Measurements from ENCODE around the gene PGAP1. TPM values are rescaled to one million over a fixed set of nuclear protein-coding genes. Genes with fewer than 3 reads are reported as not detected.

PGAP1 gene
- total RNA-seq, 2 donors from 2014 or later, result 22.5 to 36.3 TPM

DNA sequence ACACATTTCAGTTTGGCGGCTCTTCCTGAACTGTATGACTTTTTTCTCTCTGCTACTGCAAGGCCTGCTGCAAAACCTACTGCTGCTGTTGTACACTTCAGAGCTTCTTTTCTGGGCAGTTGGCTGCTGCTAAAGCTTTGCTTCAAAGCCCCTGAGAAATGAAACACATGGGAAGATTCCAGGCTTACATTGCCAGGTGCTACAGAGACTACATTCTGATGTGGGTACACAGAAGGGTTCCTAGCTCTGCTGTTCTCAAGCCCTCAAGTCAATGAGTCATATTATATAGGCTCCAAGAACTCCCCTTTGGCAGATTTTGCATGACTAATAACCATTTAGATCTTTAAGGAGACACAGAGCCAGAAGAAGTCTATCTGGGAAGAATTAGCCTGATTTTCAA lies 12.9 kb upstream of the PGAP1 start:
- ATAC-seq (replicated peaks in 1 of 2) (no peak), DNase-seq (no peak)
- Mint-ChIP-seq H3K27me3 (ENCODE audit: low read depth) (peaks cover 7% of the 10 kb centered on the region), H3K27ac (no peak overlapping the region), H3K4me3 (no peak overlapping the region), H3K9me3 (no peaks in the 10 kb centered on the region), H3K36me3 (ENCODE audit: insufficient read depth in 2 of 2) (no peaks in the 10 kb centered on the region), H3K4me1 (ENCODE audit: low read depth) (peaks cover 7% of the 10 kb centered on the region)

- DNase-seq (no peak), ATAC-seq (replicated peaks in 1 of 2) (no peak)
- H3K9me3 Mint-ChIP-seq, result no peaks in the 10 kb centered on the region
- no peaks in the 10 kb centered on the region for H3K36me3 Mint-ChIP-seq (ENCODE audit: insufficient read depth in 2 of 2)
- H3K4me3 Mint-ChIP-seq, result no peak overlapping the region
- no peaks in the 10 kb centered on the region for H3K4me1 Mint-ChIP-seq (ENCODE audit: low read depth)
- no peak overlapping the region for H3K27ac Mint-ChIP-seq
- no peaks in the 10 kb centered on the region for H3K27me3 Mint-ChIP-seq (ENCODE audit: low read depth)
Observed at GRCh38 chr2:196935432-196935831, 8.9 kb upstream of the PGAP1 start.

- H3K9me3 Mint-ChIP-seq, result no peaks in the 10 kb centered on the region
- no peak overlapping the region for H3K4me3 Mint-ChIP-seq
- no peaks in the 10 kb centered on the region for H3K4me1 Mint-ChIP-seq (ENCODE audit: low read depth)
- H3K27ac Mint-ChIP-seq, result no peak overlapping the region
- DNase-seq (no peak), ATAC-seq (replicated peaks in 1 of 2) (no peak)
- H3K36me3 Mint-ChIP-seq (ENCODE audit: insufficient read depth in 2 of 2), result no peaks in the 10 kb centered on the region
- no peaks in the 10 kb centered on the region for H3K27me3 Mint-ChIP-seq (ENCODE audit: low read depth)
Observed at GRCh38 chr2:196934672-196935071, 8.2 kb upstream of the PGAP1 start.

- Mint-ChIP-seq H3K36me3 (ENCODE audit: insufficient read depth in 2 of 2) (peaks cover 0 to 7% of the 10 kb centered on the region in 2 donors), H3K4me3 (no peak overlapping the region), H3K4me1 (ENCODE audit: low read depth) (peaks cover 9% of the 10 kb centered on the region), H3K9me3 (no peaks in the 10 kb centered on the region), H3K27ac (no peak overlapping the region), H3K27me3 (ENCODE audit: low read depth) (no peaks in the 10 kb centered on the region)
- DNase-seq (no peak), ATAC-seq (replicated peaks in 1 of 2) (no peak)
Observed at GRCh38 chr2:196931555-196931954, 5.0 kb upstream of the PGAP1 start.

DNA sequence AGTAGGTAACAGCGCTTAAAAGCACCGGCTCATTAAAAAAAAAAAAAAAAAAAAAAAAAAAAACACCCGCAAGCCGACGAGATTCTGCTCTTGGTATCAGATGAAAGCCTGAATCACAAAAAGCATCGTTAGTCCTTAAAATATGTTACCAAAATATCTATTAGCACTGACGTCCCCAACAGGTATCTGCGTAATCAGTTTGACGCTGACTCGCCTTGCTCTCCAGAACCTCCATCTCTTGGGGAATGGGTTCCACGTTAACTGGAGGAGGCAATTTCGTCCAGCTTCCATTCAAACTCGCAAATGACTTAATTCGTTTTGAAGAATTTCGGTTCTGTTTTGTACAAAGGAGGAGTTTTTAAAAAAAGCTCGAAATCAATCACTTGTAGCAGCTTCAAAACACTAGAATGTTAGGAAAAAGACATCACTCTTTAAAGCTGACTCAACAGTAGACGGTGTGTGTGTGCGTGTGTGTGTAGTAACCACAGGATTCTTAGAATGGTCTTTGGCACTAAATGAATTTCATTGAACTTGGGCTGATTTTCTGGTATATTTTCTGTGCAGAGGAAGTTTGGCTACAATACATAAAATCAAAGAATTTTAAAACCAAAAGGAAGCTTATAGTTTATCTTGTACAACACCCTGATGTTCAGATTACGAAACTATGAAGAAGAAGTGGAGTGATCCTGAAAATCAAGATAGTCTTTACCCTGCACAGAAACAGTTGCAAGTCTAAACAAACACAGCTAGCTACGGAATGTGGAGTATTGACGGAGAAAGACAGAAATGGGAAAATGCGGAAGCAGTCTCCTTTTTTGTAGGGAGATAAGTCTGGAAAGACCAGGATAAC lies 1.1 kb upstream of the PGAP1 start:
- DNase-seq, result peak; percentile 60 to 78
- ATAC-seq (replicated peaks in 1 of 2), result peak; percentile 64 to 69
- Mint-ChIP-seq H3K9me3 (no peaks in the 10 kb centered on the region), H3K36me3 (ENCODE audit: insufficient read depth in 2 of 2) (peaks cover 7 to 18% of the 10 kb centered on the region in 2 donors), H3K4me3 (peak overlapping the region; percentile 98 to 99), H3K27me3 (ENCODE audit: low read depth) (no peaks in the 10 kb centered on the region), H3K4me1 (ENCODE audit: low read depth) (peaks cover 34% of the 10 kb centered on the region), H3K27ac (peak overlapping the region; percentile 97)

DNA sequence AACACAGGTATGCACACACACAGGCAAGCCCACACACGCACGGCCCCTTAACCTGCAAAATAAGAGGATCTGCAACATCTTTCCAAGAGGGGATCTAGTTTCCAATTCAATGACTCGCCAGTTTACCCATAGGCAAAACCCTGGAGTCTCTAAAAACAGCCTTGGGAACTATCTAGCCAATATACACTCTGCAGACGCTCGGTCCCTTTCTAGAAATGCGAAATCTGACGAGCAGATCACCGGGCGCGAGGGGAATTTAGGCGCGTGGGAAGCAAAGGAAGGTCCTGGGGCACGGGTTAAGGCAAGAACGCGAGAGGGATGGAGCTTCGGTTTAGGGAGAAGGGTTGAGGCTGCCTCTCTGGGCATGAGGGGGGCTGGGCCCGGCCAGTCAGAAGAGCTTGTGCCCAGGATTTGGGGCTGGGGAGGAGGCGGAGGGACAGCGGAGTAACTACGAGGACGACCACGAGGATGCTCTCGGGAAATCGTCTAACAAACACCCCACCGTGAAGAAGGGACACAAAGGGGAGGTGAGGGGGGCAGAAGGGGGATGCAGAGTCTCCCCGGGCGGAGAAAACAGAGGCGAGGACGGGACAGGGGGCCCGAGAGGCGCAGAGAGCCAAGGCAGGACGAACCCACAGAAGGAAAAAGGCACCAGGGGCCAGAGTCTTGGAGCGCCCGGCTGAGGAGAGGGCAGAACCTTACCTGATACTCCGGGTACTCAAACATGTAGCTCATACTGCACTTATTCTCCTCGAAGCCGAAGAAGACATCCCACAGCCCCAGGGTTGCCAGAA lies 542 bp downstream of the PGAP1 start:
- H3K27me3 Mint-ChIP-seq (ENCODE audit: low read depth), result no peaks in the 10 kb centered on the region
- ATAC-seq (replicated peaks in 1 of 2), result peak; percentile 4 to 18
- H3K4me1 Mint-ChIP-seq (ENCODE audit: low read depth), result peaks cover 46% of the 10 kb centered on the region
- H3K9me3 Mint-ChIP-seq, result no peaks in the 10 kb centered on the region
- peak overlapping the region; percentile 94 for H3K27ac Mint-ChIP-seq
- peak overlapping the region; percentile 98 to 99 for H3K4me3 Mint-ChIP-seq
- H3K36me3 Mint-ChIP-seq (ENCODE audit: insufficient read depth in 2 of 2), result peaks cover 7 to 20% of the 10 kb centered on the region in 2 donors
- DNase-seq, result peak; percentile 46 to 51

GRCh38 chr2:196925051-196925767 lies 1.3 kb downstream of the PGAP1 start:
- no peaks in the 10 kb centered on the region for H3K9me3 Mint-ChIP-seq
- peaks cover 7 to 20% of the 10 kb centered on the region in 2 donors for H3K36me3 Mint-ChIP-seq (ENCODE audit: insufficient read depth in 2 of 2)
- DNase-seq (no peak), ATAC-seq (replicated peaks in 1 of 2) (no peak)
- H3K27ac Mint-ChIP-seq, result peak overlapping the region; percentile 94
- H3K4me1 Mint-ChIP-seq (ENCODE audit: low read depth), result peaks cover 48% of the 10 kb centered on the region
- H3K4me3 Mint-ChIP-seq, result peak overlapping the region; percentile 98 to 99
- no peaks in the 10 kb centered on the region for H3K27me3 Mint-ChIP-seq (ENCODE audit: low read depth)

- H3K4me3 Mint-ChIP-seq, result peak overlapping the region; percentile 98 to 99
- H3K27ac Mint-ChIP-seq, result peak overlapping the region; percentile 18
- ATAC-seq (replicated peaks in 1 of 2) (no peak), DNase-seq (no peak)
- H3K36me3 Mint-ChIP-seq (ENCODE audit: insufficient read depth in 2 of 2), result peaks cover 13 to 24% of the 10 kb centered on the region in 2 donors
- H3K9me3 Mint-ChIP-seq, result peaks cover 0 to under 1% of the 10 kb centered on the region in 2 donors
- peaks cover 48% of the 10 kb centered on the region for H3K4me1 Mint-ChIP-seq (ENCODE audit: low read depth)
- H3K27me3 Mint-ChIP-seq (ENCODE audit: low read depth), result no peaks in the 10 kb centered on the region
Observed at GRCh38 chr2:196924051-196924450, 2.5 kb downstream of the PGAP1 start.

- H3K36me3 Mint-ChIP-seq (ENCODE audit: insufficient read depth in 2 of 2), result peaks cover 29 to 51% of the 10 kb centered on the region in 2 donors
Observed at GRCh38 chr2:196918927-196919326, 7.6 kb downstream of the PGAP1 start.

GRCh38 chr2:196917802-196918201 lies 8.7 kb downstream of the PGAP1 start:
- H3K4me3 Mint-ChIP-seq, result no peak overlapping the region
- H3K27me3 Mint-ChIP-seq (ENCODE audit: low read depth), result no peaks in the 10 kb centered on the region
- H3K27ac Mint-ChIP-seq, result no peak overlapping the region
- DNase-seq (no peak), ATAC-seq (replicated peaks in 1 of 2) (no peak)
- H3K9me3 Mint-ChIP-seq, result peaks cover 5 to 6% of the 10 kb centered on the region in 2 donors
- H3K36me3 Mint-ChIP-seq (ENCODE audit: insufficient read depth in 2 of 2), result peaks cover 29 to 56% of the 10 kb centered on the region in 2 donors
- H3K4me1 Mint-ChIP-seq (ENCODE audit: low read depth), result peaks cover 43% of the 10 kb centered on the region

More at GRCh38 chr2:196918927-196919326, 7.6 kb downstream of the PGAP1 start:
- Mint-ChIP-seq H3K4me3 (no peak overlapping the region), H3K9me3 (peaks cover 5 to 6% of the 10 kb centered on the region in 2 donors), H3K27me3 (ENCODE audit: low read depth) (no peaks in the 10 kb centered on the region), H3K27ac (no peak overlapping the region), H3K4me1 (ENCODE audit: low read depth) (peaks cover 53% of the 10 kb centered on the region)
- no peak for DNase-seq
- no peak for ATAC-seq (replicated peaks in 1 of 2)

DNA sequence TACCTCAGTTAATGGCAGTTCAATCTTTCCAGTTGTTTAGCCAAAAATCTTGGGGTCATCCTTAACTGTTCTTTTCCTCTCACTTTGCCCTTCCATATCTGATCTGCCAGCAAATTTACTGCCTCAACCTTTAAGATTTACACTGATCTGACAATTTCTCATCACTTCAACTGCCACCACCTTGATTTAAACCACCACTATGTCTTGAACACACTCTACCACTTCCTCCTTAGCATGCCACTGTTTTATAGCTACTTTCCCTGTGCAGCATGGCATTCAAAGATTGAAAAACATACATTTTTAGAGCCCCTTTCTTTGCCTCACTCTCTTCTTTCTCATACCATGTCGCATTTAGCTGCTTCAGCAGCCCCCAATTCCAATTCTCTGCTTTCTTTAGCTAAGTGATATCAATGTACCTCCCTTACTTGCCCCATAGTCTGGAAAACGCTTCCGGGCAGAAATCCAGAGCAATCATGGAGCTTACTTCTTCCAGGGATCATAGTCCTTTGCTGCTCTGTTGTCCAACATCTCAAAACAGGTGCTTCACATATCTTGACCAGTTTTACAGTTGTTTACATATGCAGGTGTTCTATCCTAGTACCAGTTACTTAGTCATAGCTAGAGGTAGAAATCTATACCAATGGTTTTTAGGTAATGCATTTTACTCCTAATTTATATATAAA lies 10.9 kb downstream of the PGAP1 start:
- H3K36me3 Mint-ChIP-seq (ENCODE audit: insufficient read depth in 2 of 2), result peaks cover 27 to 62% of the 10 kb centered on the region in 2 donors
- H3K27ac Mint-ChIP-seq, result peak overlapping the region; percentile 85
- DNase-seq (no peak), ATAC-seq (replicated peaks in 1 of 2) (peak; percentile 54 to 60)
- peaks cover 5 to 6% of the 10 kb centered on the region in 2 donors for H3K9me3 Mint-ChIP-seq
- H3K4me1 Mint-ChIP-seq (ENCODE audit: low read depth), result peaks cover 27% of the 10 kb centered on the region
- H3K4me3 Mint-ChIP-seq, result peak overlapping the region; percentile 63 to 81
- no peaks in the 10 kb centered on the region for H3K27me3 Mint-ChIP-seq (ENCODE audit: low read depth)

- H3K4me1 Mint-ChIP-seq (ENCODE audit: low read depth), result peaks cover 27% of the 10 kb centered on the region
- no peaks in the 10 kb centered on the region for H3K27me3 Mint-ChIP-seq (ENCODE audit: low read depth)
- peak; percentile 99 for ATAC-seq (replicated peaks in 1 of 2)
- peak overlapping the region; percentile 85 for H3K27ac Mint-ChIP-seq
- peaks cover 5 to 6% of the 10 kb centered on the region in 2 donors for H3K9me3 Mint-ChIP-seq
- H3K36me3 Mint-ChIP-seq (ENCODE audit: insufficient read depth in 2 of 2), result peaks cover 27 to 62% of the 10 kb centered on the region in 2 donors
- DNase-seq, result peak; percentile 42 to 43
- H3K4me3 Mint-ChIP-seq, result peak overlapping the region; percentile 63 to 81
Observed at GRCh38 chr2:196914867-196915460, 11.5 kb downstream of the PGAP1 start.

All from activated T-cell treated with anti-CD3 and anti-CD28 coated beads, Interleukin-2, amount 50 U/mL, for 72 hours (primary cell).